ENCODE results near the gene TFCP2L1.

The TFCP2L1 gene

DNA sequence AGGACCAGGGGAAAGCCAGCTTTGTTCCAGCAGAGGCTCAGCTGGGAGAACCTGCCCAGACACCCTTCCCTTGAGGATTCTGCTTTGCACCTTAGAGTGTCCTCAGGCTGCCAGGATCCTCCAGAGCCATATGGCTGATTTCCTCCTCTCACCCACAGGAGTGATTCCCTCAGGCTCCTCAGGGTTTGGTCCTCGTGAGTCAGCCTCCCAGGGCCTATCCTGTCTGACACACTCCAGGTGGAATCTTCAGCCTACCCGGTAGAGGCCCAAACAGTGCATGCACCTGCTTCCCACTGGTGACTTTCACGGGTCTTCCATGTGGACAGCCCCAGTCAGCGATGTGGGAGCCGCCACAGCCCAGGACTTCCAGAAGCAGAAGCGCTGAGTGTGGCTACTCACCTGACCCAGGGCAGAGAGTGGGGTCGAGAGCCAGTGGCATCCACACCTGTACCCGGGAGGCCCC, 73.3 kb downstream of the TFCP2L1 start:
- TF ChIP-seq CTCF (IDR thresholded peaks at IDR 0.05; ENCODE audit: low read depth, low read length): no peak
- no peak overlapping the region for H3K4me3 ChIP-seq (ENCODE audit: low read depth, low read length)

DNA sequence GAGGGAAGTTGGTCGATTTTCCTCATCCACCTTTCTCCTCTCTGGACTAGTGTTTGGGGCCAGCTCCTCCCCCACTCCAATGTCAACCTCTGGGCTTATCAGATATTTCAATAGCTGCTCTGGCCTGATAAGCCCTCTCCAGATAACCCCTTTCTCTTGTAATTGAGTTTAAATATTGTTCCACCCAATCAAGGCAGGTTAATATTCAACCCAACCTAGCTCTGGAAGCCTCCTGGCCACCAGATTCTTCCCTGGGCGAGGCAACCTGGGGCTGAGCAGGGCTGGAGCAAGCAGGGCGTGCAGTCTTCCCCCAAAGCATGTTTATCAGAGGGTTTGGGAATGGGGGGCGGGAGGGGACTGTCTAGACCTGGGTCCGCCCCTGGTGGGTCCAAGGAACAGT, 73.8 kb downstream of the TFCP2L1 start:
- TF ChIP-seq CTCF (IDR thresholded peaks at IDR 0.05; ENCODE audit: low read depth, low read length): no peak
- H3K4me3 ChIP-seq (ENCODE audit: low read depth, low read length): no peak overlapping the region

GRCh38 chr2:121210691-121211090, 74.3 kb downstream of the TFCP2L1 start:
- no peak overlapping the region for H3K4me3 ChIP-seq (ENCODE audit: low read depth, low read length)
- no peak for TF ChIP-seq CTCF (IDR thresholded peaks at IDR 0.05; ENCODE audit: low read depth, low read length)

DNA sequence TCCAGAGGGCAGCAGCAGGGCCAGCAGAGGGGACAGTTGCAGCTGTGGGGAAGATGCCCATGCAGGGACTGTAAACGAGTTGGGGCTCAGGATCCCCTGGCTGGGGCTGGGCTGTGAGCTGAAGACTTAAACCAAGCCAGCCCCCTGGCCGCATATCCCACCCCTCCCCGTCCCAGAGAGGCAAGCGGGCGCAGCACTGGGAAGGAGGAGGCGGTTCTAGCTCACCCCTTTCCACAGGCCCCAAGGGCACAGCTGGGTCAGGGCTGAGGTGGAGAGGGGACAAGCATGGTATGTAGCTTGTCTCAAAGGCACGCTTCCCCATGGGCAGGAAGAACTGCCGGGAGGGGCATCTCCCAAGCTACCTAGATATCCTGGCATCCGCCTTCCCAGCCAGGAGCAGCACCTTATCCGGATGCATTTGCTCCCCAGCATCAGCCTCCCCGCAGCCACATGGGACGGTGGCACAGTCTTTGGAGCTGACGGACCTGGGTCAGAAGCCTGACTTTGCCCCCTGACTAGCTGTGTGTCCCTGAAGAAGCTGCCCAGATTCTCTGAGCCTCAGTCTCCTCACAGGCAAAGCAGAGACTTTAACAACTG, 75.9 kb downstream of the TFCP2L1 start:
- TF ChIP-seq CTCF (IDR thresholded peaks at IDR 0.05; ENCODE audit: low read depth, low read length): no peak
- no peak overlapping the region for H3K4me3 ChIP-seq (ENCODE audit: low read depth, low read length)

DNA sequence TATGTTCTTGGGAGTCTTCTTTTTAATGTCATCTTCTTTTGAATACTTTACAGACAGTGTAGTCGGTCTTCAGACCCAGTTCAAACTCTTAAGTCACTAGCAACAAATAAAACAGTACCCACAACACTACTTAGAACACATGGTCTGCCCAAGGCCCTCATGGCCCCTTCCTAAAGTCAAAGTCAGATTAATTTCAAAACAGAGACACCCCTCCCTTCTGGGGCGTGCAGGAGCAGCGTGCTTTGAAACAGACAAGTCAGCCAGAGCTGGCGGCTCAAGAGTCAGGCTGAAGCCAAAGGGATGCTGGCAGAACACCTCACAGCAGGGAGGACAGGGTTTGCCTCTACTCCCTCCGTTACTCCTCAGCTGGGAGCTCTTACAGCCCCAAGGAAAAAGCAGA, 77.5 kb downstream of the TFCP2L1 start:
- TF ChIP-seq CTCF (IDR thresholded peaks at IDR 0.05; ENCODE audit: low read depth, low read length): no peak
- H3K4me3 ChIP-seq (ENCODE audit: low read depth, low read length): no peak overlapping the region

DNA sequence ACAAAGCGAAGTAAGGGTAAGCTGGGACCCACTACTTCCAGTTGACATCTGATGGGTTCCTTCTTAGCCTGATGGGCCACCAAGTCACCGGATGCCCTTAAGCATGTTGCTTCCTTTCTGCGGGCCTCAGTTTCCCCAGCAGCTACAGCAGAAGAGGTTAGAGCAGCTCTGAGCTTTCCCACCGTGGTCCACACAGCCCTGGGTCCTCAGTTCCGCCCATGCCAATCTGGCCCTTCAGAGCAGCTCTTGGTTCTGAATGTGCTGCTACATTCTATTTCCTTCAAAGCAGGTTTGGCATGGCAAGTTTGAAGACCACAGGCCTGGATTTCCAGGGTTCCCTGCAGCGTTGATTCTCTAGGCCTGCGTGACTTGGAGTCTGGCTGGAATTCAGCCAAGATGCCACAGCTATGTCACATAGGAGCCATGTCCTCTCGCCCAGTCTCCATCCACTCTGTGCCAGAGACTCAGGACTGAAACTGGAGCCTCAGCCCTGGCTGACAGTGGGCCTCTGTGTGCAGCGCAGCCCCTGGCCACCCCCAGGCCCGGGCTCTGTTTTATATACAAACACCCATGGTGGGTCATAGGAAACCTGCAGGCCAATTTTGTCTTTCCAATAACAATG, 79.6 kb downstream of the TFCP2L1 start:
- no peak for TF ChIP-seq CTCF (IDR thresholded peaks at IDR 0.05; ENCODE audit: low read depth, low read length)

GRCh38 chr2:121203591-121204249, 81.3 kb downstream of the TFCP2L1 start:
- TF ChIP-seq CTCF (IDR thresholded peaks at IDR 0.05; ENCODE audit: low read depth, low read length): no peak
- H3K4me3 ChIP-seq (ENCODE audit: low read depth, low read length): no peak overlapping the region

More for the DNA sequence above, 79.6 kb downstream of the TFCP2L1 start:
- no peak overlapping the region for H3K4me3 ChIP-seq (ENCODE audit: low read depth, low read length)
